SK-N-SH (cell line): Measurements from ENCODE around the gene ATG2A. TPM values are rescaled to one million over a fixed set of nuclear protein-coding genes. Genes with fewer than 3 reads are reported as not detected.

ENCODE experiments used
- CTCF ChIA-PET: fragments of 300-600, 350-600 bp; formaldehyde crosslinking; extraction: SDS; loops from one replicate; lab custom pipeline; 2021; lab: Yijun Ruan, JAX
- POLR2A ChIA-PET: fragments of 350-600 bp; sonication (Branson Sonifier 250); formaldehyde crosslinking; extraction: SDS; loops from one replicate; lab custom pipeline; 2020; ENCODE audit warnings: antibody characterized with exemption, inconsistent platforms; lab: Yijun Ruan, JAX
- DNase-seq: peaks from one replicate; pipeline ENCODE4 v3.0.0; 2012
- H2AFZ ChIP-seq: fragments of 200-600 bp; sonication (generic); 2 replicates; pipeline ENCODE4 v1.8.1; 2016; ENCODE audit warnings: antibody characterized with exemption, mild to moderate bottlenecking, low read depth
- H3F3A ChIP-seq: fragments of 200-600 bp; sonication (generic); replicated peaks from 2 replicates; pipeline ENCODE3; 2016; ENCODE audit warnings: antibody characterized with exemption, mild to moderate bottlenecking; ENCODE audit not compliant: insufficient read depth
- H3K27ac ChIP-seq, 2 experiments: fragments of 200-500 bp in 1 of 2; fragments of 200-600 bp in 1 of 2; sonication (Bioruptor generic) in 1 of 2; sonication (generic), shearing (Covaris generic) in 1 of 2; 2 replicates each; pipeline versions ENCODE4 v1.5.1 to v1.6.1; 2014 to 2016; ENCODE audit warnings: low read depth in 2 of 2, inconsistent platforms in 1 of 2, low read length in 1 of 2, mild to moderate bottlenecking in 1 of 2, mixed read lengths in 1 of 2
- H3K27me3 ChIP-seq: fragments of 200-600 bp; sonication (generic), shearing (Covaris generic); 2 replicates; pipeline ENCODE4 v1.6.1; 2016; ENCODE audit warnings: mixed run types; ENCODE audit not compliant: insufficient read depth
- H3K36me3 ChIP-seq, 2 experiments: fragments of 200-500 bp in 1 of 2; fragments of 200-600 bp in 1 of 2; sonication (Bioruptor generic) in 1 of 2; sonication (generic) in 1 of 2; replicated peaks in 1 of 2; 2 replicates each; pipeline versions ENCODE3 to v1.5.1; 2014 to 2016; ENCODE audit warnings: low read length in 1 of 2, mild to moderate bottlenecking in 1 of 2; ENCODE audit not compliant: insufficient read depth in 2 of 2, control insufficient read depth in 1 of 2
- H3K4me1 ChIP-seq, 2 experiments: fragments of 200-500 bp in 1 of 2; fragments of 200-600 bp in 1 of 2; sonication (Bioruptor generic) in 1 of 2; sonication (generic), shearing (Covaris generic) in 1 of 2; 2 replicates each; pipeline versions ENCODE4 v1.5.1 to v1.6.1; 2014 to 2016; ENCODE audit warnings: low read depth in 1 of 2, low read length in 1 of 2, mixed run types in 1 of 2; ENCODE audit not compliant: insufficient read depth in 2 of 2, control insufficient read depth in 1 of 2
- H3K4me2 ChIP-seq: fragments of 200-600 bp; sonication (generic), shearing (Covaris generic); 2 replicates; pipeline ENCODE4 v1.6.1; 2017; ENCODE audit warnings: mixed run types
- H3K4me3 ChIP-seq, 2 experiments: fragments of 200-500 bp in 1 of 2; fragments of 200-600 bp in 1 of 2; sonication (Bioruptor generic) in 1 of 2; sonication (generic), shearing (Covaris generic) in 1 of 2; 2 replicates each; pipeline versions ENCODE4 v1.5.1 to v1.8.1; 2014 to 2016; ENCODE audit warnings: low read depth in 2 of 2, inconsistent platforms in 1 of 2, low read length in 1 of 2, mild to moderate bottlenecking in 1 of 2, mixed read lengths in 1 of 2, moderate library complexity in 1 of 2
- H3K79me2 ChIP-seq: fragments of 200-600 bp; sonication (generic); 2 replicates; pipeline ENCODE4 v1.8.1; 2017; ENCODE audit warnings: mild to moderate bottlenecking; ENCODE audit not compliant: insufficient read depth
- H3K9ac ChIP-seq: fragments of 200-600 bp; sonication (generic); 2 replicates; pipeline ENCODE4 v1.6.1; 2017; ENCODE audit warnings: mixed run types
- H3K9me2 ChIP-seq: fragments of 200-600 bp; sonication (generic); 2 replicates; pipeline ENCODE4 v1.6.1; 2017; ENCODE audit warnings: mixed run types
- H3K9me3 ChIP-seq: fragments of 200-600 bp; sonication (generic); 2 replicates; pipeline ENCODE4 v1.6.1; 2017; ENCODE audit warnings: mixed run types, mild to moderate bottlenecking, moderate library complexity
- H4K20me1 ChIP-seq: fragments of 200-600 bp; sonication (generic); 2 replicates; pipeline ENCODE4 v1.6.1; 2017; ENCODE audit warnings: mild to moderate bottlenecking, mixed run types; ENCODE audit not compliant: insufficient read depth
- CTCF ChIP-seq: fragments of 200-600 bp; sonication (generic); IDR thresholded peaks from 2 replicates; pipeline ENCODE4 v1.6.1; 2017; ENCODE audit warnings: antibody characterized with exemption, mild to moderate bottlenecking, moderate library complexity
- ELF1 ChIP-seq: IDR thresholded peaks from 2 replicates; pipeline ENCODE4 v1.4.0; 2012
- EP300 ChIP-seq, 2 experiments: IDR thresholded peaks; 2 replicates each; pipeline versions ENCODE4 v1.4.0 to v1.6.1; 2012; ENCODE audit warnings: borderline replicate concordance in 1 of 2, low read depth in 1 of 2, low read length in 1 of 2
- FOSL2 ChIP-seq: IDR thresholded peaks from 2 replicates; pipeline ENCODE4 v1.4.0; 2012; ENCODE audit warnings: low read depth, mild to moderate bottlenecking, moderate library complexity, borderline replicate concordance
- FOXJ3 ChIP-seq: sonication (generic); formaldehyde crosslinking; IDR thresholded peaks from 2 replicates; pipeline ENCODE4 v1.5.1; 2020; ENCODE audit warnings: mild to moderate bottlenecking, missing genetic modification reagents
- GABPA ChIP-seq: IDR thresholded peaks from 2 replicates; pipeline ENCODE4 v1.4.0; 2012; ENCODE audit warnings: low read depth, mild to moderate bottlenecking
- JUND ChIP-seq: IDR thresholded peaks from 2 replicates; pipeline ENCODE4 v1.4.0; 2012
- MEF2A ChIP-seq: IDR thresholded peaks from 2 replicates; pipeline ENCODE4 v1.4.0; 2012; ENCODE audit warnings: low read depth, borderline replicate concordance
- MXI1 ChIP-seq: IDR thresholded peaks from 2 replicates; pipeline ENCODE4 v1.6.1; 2012; ENCODE audit warnings: mild to moderate bottlenecking, low read depth, low read length, improper control_type of control experiment
- RCOR1 ChIP-seq: fragments of 150-350 bp; IDR thresholded peaks from 2 replicates; pipeline ENCODE4 v1.6.1; 2017; ENCODE audit warnings: antibody characterized with exemption, low read length
- REST ChIP-seq: IDR thresholded peaks from 2 replicates; pipeline ENCODE4 v1.6.1; 2012; ENCODE audit warnings: mild to moderate bottlenecking, low read depth, low read length, moderate library complexity
- RFX5 ChIP-seq: IDR thresholded peaks from 2 replicates; pipeline ENCODE4 v1.6.1; 2012; ENCODE audit warnings: mild to moderate bottlenecking, improper control_type of control experiment, low read length
- RXRA ChIP-seq: IDR thresholded peaks from 2 replicates; pipeline ENCODE4 v1.4.0; 2012; ENCODE audit warnings: low read depth, mild to moderate bottlenecking, borderline replicate concordance
- TAF1 ChIP-seq: IDR thresholded peaks from 2 replicates; pipeline ENCODE4 v1.6.1; 2012; ENCODE audit warnings: low read depth, mild to moderate bottlenecking, low read length, moderate library complexity, borderline replicate concordance
- TEAD4 ChIP-seq: IDR thresholded peaks from 2 replicates; pipeline ENCODE4 v1.4.0; 2012; ENCODE audit warnings: mild to moderate bottlenecking, borderline replicate concordance; ENCODE audit not compliant: insufficient read depth
- YY1 ChIP-seq: IDR thresholded peaks from 2 replicates; pipeline ENCODE4 v1.4.0; 2012; ENCODE audit warnings: low read depth, mild to moderate bottlenecking
- WGBS: methylation state at CpG from one replicate; pipeline ENCODE4 v1.1.6; 2017; ENCODE audit warnings: low lambda C conversion rate; 5-methylcytosine and 5-hydroxymethylcytosine counted together
- polyA plus RNA-seq, 3 experiments: library from polyadenylated mRNA; depleted of rRNA; stranded (reverse); fragments of >200 nt; gene quantifications; 2 replicates each; pipeline ENCODE4 v1.2.3, GENCODE V29; 2012

The ATG2A gene
- polyA plus RNA-seq, 1 of the 3 experiments (the other 2 are of a cell fraction) = 7.1 TPM

GRCh38 chr11:64854534-64855502, 62.2 kb downstream of the ATG2A start (continued):
- no peak; the same call in 1 of the 2 replicates for TF ChIP-seq MEF2A
- no peak for TF ChIP-seq RCOR1
- no peak for TF ChIP-seq MXI1
- peak; percentile 63; the same call in 1 of the 2 replicates for TF ChIP-seq ELF1
- no peak for TF ChIP-seq TAF1
- TF ChIP-seq EP300 (IDR thresholded peaks at IDR 0.05; ENCODE audit: borderline replicate concordance in 1 of 2, low read depth in 1 of 2, low read length in 1 of 2) = peak in 1 of 2 experiments; percentile 96; a peak in 2 of 4 replicates
- TF ChIP-seq JUND = peak; percentile 100
- peak; percentile 98 for TF ChIP-seq RXRA

GRCh38 chr11:64854157-64854533, 62.9 kb downstream of the ATG2A start:
- H3K4me2 ChIP-seq = peak overlapping the region; percentile 66; the same call in 1 of the 2 replicates
- peaks cover 7 to 22% of the 10 kb centered on the region in 2 experiments for H3K36me3 ChIP-seq
- H3K9ac ChIP-seq = no peak overlapping the region
- TF ChIP-seq GABPA (no peak), TEAD4 (no peak), EP300 (IDR thresholded peaks at IDR 0.05; ENCODE audit: borderline replicate concordance in 1 of 2, low read depth in 1 of 2, low read length in 1 of 2) (no peak), RFX5 (no peak), YY1 (no peak), FOXJ3 (CRISPR knock-in tag) (no peak), REST (no peak), RCOR1 (no peak), FOSL2 (no peak), CTCF (no peak)
- 97% methylated on average over 16 of the region's 25 CpGs for WGBS
- H3K27me3 ChIP-seq = no peaks in the 10 kb centered on the region
- H4K20me1 ChIP-seq = no peaks in the 10 kb centered on the region
- peaks cover 11 to 28% of the 10 kb centered on the region in 2 experiments; a peak in 3 of 4 replicates for H3K4me1 ChIP-seq
- no peak overlapping the region for H3K4me3 ChIP-seq
- H3K27ac ChIP-seq = peak overlapping the region in 1 of 2 experiments; percentile 80; a peak in 2 of 4 replicates
- no peaks in the 10 kb centered on the region for H3K9me3 ChIP-seq
- H2AFZ ChIP-seq = no peak overlapping the region
- peaks cover 20% of the 10 kb centered on the region; the same call in 1 of the 2 replicates for H3K79me2 ChIP-seq
- H3K9me2 ChIP-seq = no peaks in the 10 kb centered on the region
- CTCF ChIA-PET = interaction anchor here (2.3 to 12.8 kb wide), 3 partner anchors 10 to 40 kb away, joined by 8 to 530 read pairs (median 11); partner anchors contain the start of gene EHD1
- POLR2A ChIA-PET = no interaction called here
- peaks cover 6% of the 10 kb centered on the region for H3F3A ChIP-seq
- DNase-seq = no peak
